ENCODE data around the gene IL18.

The IL18 gene

DNA sequence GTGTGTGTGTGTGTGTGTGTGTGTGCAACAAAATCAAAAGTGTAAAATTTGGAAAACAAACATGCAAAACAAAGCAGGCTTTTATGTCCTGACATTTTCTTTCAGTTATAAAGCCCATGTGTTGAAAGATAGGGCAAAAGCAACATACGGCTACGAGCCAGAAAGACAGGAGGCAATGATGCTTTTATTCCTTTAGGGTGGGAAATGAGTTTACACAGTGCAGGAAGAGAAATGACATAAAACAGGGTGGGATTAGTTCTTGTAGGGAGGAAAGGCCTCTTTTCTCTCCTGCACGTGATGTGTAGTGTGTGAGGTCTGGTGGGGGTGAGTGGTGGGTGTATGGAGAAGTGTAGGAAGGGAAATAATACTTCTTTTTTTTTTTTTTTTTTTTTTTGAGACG is 29.4 kb downstream of the IL18 start:
- no peak for DNase-seq
- Mint-ChIP-seq H3K27me3 (ENCODE audit: low read depth, poor library complexity) (peaks cover 4% of the 10 kb centered on the region), H3K27ac (peak overlapping the region; percentile 53), H3K4me3 (no peak overlapping the region), H3K36me3 (ENCODE audit: low read depth) (peaks cover 6% of the 10 kb centered on the region), H3K4me1 (peaks cover 14% of the 10 kb centered on the region), H3K9me3 (peaks cover 6% of the 10 kb centered on the region)
- TF ChIP-seq CTCF (IDR thresholded peaks at IDR 0.05): no peak

DNA sequence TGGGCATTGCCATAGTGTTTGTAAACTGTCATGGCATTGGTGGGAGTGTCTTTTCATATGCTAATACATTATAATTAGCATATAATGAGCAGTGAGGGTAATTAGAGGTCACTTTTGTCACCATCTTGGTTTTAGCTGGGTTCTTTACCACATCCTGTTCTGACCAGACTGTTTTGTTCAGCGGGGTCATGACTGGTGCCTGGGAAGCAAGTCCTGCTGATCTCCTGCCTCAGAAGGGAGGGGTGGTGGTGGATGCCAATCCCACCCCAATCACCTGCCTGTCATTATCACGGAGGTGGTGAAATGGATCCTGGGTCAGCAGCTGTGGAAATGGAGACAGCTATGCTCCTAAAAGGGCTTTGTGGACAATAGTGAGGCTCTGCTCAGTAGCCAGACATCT is 31.2 kb downstream of the IL18 start:
- H3K9me3 Mint-ChIP-seq: peaks cover 6% of the 10 kb centered on the region
- no peak for DNase-seq
- H3K27me3 Mint-ChIP-seq (ENCODE audit: low read depth, poor library complexity): peaks cover 4% of the 10 kb centered on the region
- H3K4me1 Mint-ChIP-seq: peaks cover 25% of the 10 kb centered on the region
- no peak overlapping the region for H3K27ac Mint-ChIP-seq
- no peak overlapping the region for H3K4me3 Mint-ChIP-seq
- no peak for TF ChIP-seq CTCF (IDR thresholded peaks at IDR 0.05)
- peaks cover 6% of the 10 kb centered on the region for H3K36me3 Mint-ChIP-seq (ENCODE audit: low read depth)

- Mint-ChIP-seq H3K4me3 (no peak overlapping the region), H3K27me3 (ENCODE audit: low read depth, poor library complexity) (no peaks in the 10 kb centered on the region), H3K4me1 (peaks cover 25% of the 10 kb centered on the region), H3K36me3 (ENCODE audit: low read depth) (peaks cover 6% of the 10 kb centered on the region), H3K9me3 (peaks cover 6% of the 10 kb centered on the region), H3K27ac (no peak overlapping the region)
- no peak for TF ChIP-seq CTCF (IDR thresholded peaks at IDR 0.05)
- DNase-seq: no peak
These were observed 34.2 kb downstream of the IL18 start for GRCh38 chr11:112129656-112130055.

- Mint-ChIP-seq H3K9me3 (no peaks in the 10 kb centered on the region), H3K27me3 (ENCODE audit: low read depth, poor library complexity) (no peaks in the 10 kb centered on the region), H3K4me3 (no peak overlapping the region), H3K36me3 (ENCODE audit: low read depth) (no peaks in the 10 kb centered on the region), H3K27ac (no peak overlapping the region), H3K4me1 (peaks cover 18% of the 10 kb centered on the region)
- no peak for DNase-seq
- no peak for TF ChIP-seq CTCF (IDR thresholded peaks at IDR 0.05)
These were observed 35.3 kb downstream of the IL18 start for GRCh38 chr11:112128483-112129121.

- H3K27me3 Mint-ChIP-seq (ENCODE audit: low read depth, poor library complexity): no peaks in the 10 kb centered on the region
- H3K36me3 Mint-ChIP-seq (ENCODE audit: low read depth): no peaks in the 10 kb centered on the region
- H3K4me3 Mint-ChIP-seq: no peak overlapping the region
- no peak for DNase-seq
- H3K27ac Mint-ChIP-seq: no peak overlapping the region
- peaks cover 13% of the 10 kb centered on the region for H3K4me1 Mint-ChIP-seq
- no peak for TF ChIP-seq CTCF (IDR thresholded peaks at IDR 0.05)
- no peaks in the 10 kb centered on the region for H3K9me3 Mint-ChIP-seq
These were observed 36.8 kb downstream of the IL18 start for GRCh38 chr11:112127056-112127455.

GRCh38 chr11:112123129-112123528 is 40.8 kb downstream of the IL18 start:
- Mint-ChIP-seq H3K9me3 (peaks cover 10% of the 10 kb centered on the region), H3K27me3 (ENCODE audit: low read depth, poor library complexity) (peaks cover 3% of the 10 kb centered on the region), H3K4me1 (peaks cover 1% of the 10 kb centered on the region), H3K36me3 (ENCODE audit: low read depth) (peaks cover 6% of the 10 kb centered on the region), H3K27ac (no peak overlapping the region), H3K4me3 (no peak overlapping the region)
- no peak for DNase-seq
- TF ChIP-seq CTCF (IDR thresholded peaks at IDR 0.05): no peak

Measured in nephron progenitor cell (in vitro differentiated cells).